MM.1S (cell line): ENCODE data around the gene MYOZ1.

Source experiments
- EZH2 ChIP-seq: fragments of 300-600 bp; sonication (generic); optimal IDR thresholded peaks from 2 replicates; pipeline ENCODE3; 2017; ENCODE audit warnings: low read depth, mild to moderate bottlenecking, antibody characterized with exemption, low read length, mixed read lengths
- TF ChIP-seq, protein P1 (sequence below): fragments of 300-600 bp; sonication (generic); IDR thresholded peaks from 2 replicates; pipeline ENCODE4 v1.5.1; 2016; ENCODE audit warnings: antibody characterized with exemption, low read length, mixed read lengths

DNA sequence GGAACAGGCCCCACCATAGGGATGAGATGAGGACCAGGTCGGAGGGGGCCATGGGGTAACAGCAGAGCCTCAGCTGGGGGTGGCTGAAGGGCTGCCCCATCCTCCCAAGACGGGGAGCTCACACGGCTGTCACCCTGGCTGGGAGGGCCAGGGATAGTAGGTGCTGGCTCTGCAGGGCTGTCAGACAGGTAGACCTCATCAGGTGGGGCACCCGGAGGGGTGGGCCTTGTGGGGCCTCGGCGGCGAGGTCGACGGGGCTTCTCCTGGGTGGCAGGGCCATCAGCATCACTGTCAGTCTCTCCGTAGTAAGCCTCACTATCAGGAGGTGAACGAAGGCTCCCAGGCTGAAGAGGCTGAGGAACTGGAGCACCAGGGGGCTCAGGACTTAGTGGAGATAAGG is 11.9 kb upstream of the MYOZ1 start:
- TF ChIP-seq, protein P1, sequence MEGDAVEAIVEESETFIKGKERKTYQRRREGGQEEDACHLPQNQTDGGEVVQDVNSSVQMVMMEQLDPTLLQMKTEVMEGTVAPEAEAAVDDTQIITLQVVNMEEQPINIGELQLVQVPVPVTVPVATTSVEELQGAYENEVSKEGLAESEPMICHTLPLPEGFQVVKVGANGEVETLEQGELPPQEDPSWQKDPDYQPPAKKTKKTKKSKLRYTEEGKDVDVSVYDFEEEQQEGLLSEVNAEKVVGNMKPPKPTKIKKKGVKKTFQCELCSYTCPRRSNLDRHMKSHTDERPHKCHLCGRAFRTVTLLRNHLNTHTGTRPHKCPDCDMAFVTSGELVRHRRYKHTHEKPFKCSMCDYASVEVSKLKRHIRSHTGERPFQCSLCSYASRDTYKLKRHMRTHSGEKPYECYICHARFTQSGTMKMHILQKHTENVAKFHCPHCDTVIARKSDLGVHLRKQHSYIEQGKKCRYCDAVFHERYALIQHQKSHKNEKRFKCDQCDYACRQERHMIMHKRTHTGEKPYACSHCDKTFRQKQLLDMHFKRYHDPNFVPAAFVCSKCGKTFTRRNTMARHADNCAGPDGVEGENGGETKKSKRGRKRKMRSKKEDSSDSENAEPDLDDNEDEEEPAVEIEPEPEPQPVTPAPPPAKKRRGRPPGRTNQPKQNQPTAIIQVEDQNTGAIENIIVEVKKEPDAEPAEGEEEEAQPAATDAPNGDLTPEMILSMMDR, result no peak
- TF ChIP-seq EZH2, result no peak
